Liver (tissue), 9 donors: Measurements from ENCODE around the gene PHKG2. TPM values are rescaled to one million over a fixed set of nuclear protein-coding genes. Genes with fewer than 3 reads are reported as not detected.

Source experiments
- DNase-seq: peaks from one replicate; pipeline ENCODE4 v3.0.0-alpha.2; 2017; ENCODE audit warnings: low spot score
- H3K27ac ChIP-seq, 2 donors: one replicate each; pipeline ENCODE4 v1.7.0; 2013; ENCODE audit warnings: inconsistent platforms in 2 of 2, low read length in 2 of 2, control low read depth in 1 of 2, low read depth in 1 of 2, mild to moderate bottlenecking in 1 of 2
- H3K27me3 ChIP-seq, 4 donors: one replicate each; pipeline versions ENCODE4 v1.6.1 to v1.7.0; 2013; ENCODE audit warnings: low read length in 3 of 4, inconsistent platforms in 1 of 4, mild to moderate bottlenecking in 1 of 4, moderate library complexity in 1 of 4; ENCODE audit not compliant: control insufficient read depth in 4 of 4, insufficient read depth in 4 of 4
- H3K36me3 ChIP-seq, 4 donors: one replicate each; pipeline versions ENCODE4 v1.6.1 to v1.7.0; 2013; ENCODE audit warnings: low read length in 3 of 4, mild to moderate bottlenecking in 3 of 4, low read depth in 1 of 4, moderate library complexity in 1 of 4; ENCODE audit not compliant: control insufficient read depth in 4 of 4, insufficient read depth in 3 of 4
- H3K4me1 ChIP-seq, 4 donors: one replicate each; pipeline versions ENCODE4 v1.6.1 to v1.7.0; 2013; ENCODE audit warnings: low read length in 3 of 4, mild to moderate bottlenecking in 3 of 4, moderate library complexity in 1 of 4; ENCODE audit not compliant: control insufficient read depth in 4 of 4, insufficient read depth in 4 of 4
- H3K4me3 ChIP-seq, 3 donors: one replicate each; pipeline versions ENCODE4 v1.6.1 to v1.7.0; 2013; ENCODE audit warnings: low read length in 3 of 3, control low read depth in 1 of 3, low read depth in 1 of 3, mild to moderate bottlenecking in 1 of 3
- H3K9ac ChIP-seq, 2 donors: one replicate each; pipeline ENCODE4 v1.7.0; 2013; ENCODE audit warnings: low read length in 2 of 2, mild to moderate bottlenecking in 2 of 2, moderate library complexity in 2 of 2, control low read depth in 1 of 2, low read depth in 1 of 2
- H3K9me3 ChIP-seq, 4 donors: one replicate each; pipeline versions ENCODE4 v1.6.1 to v1.7.0; 2013; ENCODE audit warnings: low read length in 3 of 4; ENCODE audit not compliant: control insufficient read depth in 4 of 4
- ATF3 ChIP-seq: IDR thresholded peaks from 2 replicates; pipeline ENCODE4 v1.6.1; 2016; ENCODE audit warnings: antibody characterized with exemption
- FOXA1 ChIP-seq: IDR thresholded peaks from 2 replicates; pipeline ENCODE4 v1.6.1; 2016; ENCODE audit warnings: antibody characterized with exemption
- GABPA ChIP-seq, 2 donors: IDR thresholded peaks in 1 of 2; conservative IDR thresholded peaks in 1 of 2; 2 replicates each; pipeline ENCODE4 v1.6.1; 2016; ENCODE audit warnings: antibody characterized with exemption in 2 of 2, mild to moderate bottlenecking in 1 of 2, moderate library complexity in 1 of 2
- NR2F2 ChIP-seq: IDR thresholded peaks from 2 replicates; pipeline ENCODE4 v1.6.1; 2016; ENCODE audit warnings: antibody characterized with exemption
- RAD21 ChIP-seq, 2 donors: IDR thresholded peaks; 2 replicates each; pipeline ENCODE4 v1.6.1; 2016; ENCODE audit warnings: antibody characterized with exemption in 2 of 2, mild to moderate bottlenecking in 2 of 2
- REST ChIP-seq: IDR thresholded peaks from 2 replicates; pipeline ENCODE4 v1.6.1; 2016; ENCODE audit warnings: antibody characterized with exemption, mild to moderate bottlenecking
- RXRA ChIP-seq, 2 donors: IDR thresholded peaks; 2 replicates each; pipeline ENCODE4 v1.6.1; 2017 to 2018; ENCODE audit warnings: antibody characterized with exemption in 2 of 2, mild to moderate bottlenecking in 1 of 2
- SP1 ChIP-seq: IDR thresholded peaks from 2 replicates; pipeline ENCODE4 v1.6.1; 2018; ENCODE audit warnings: antibody characterized with exemption, mild to moderate bottlenecking
- TAF1 ChIP-seq: conservative IDR thresholded peaks from 2 replicates; pipeline ENCODE4 v1.6.1; 2016; ENCODE audit warnings: antibody characterized with exemption, mild to moderate bottlenecking
- YY1 ChIP-seq: IDR thresholded peaks from 2 replicates; pipeline ENCODE4 v1.6.1; 2016; ENCODE audit warnings: antibody characterized with exemption, mild to moderate bottlenecking
- WGBS: extraction: QIAGEN DNeasy Blood & Tissue Kit; methylation state at CpG from one replicate; pipeline ENCODE4 v1.1.7; 2013; 5-methylcytosine and 5-hydroxymethylcytosine counted together
- polyA plus RNA-seq, 2 donors: library from polyadenylated mRNA; stranded (reverse) in 1 of 2; unstranded in 1 of 2; fragments of 200-250 nt in 1 of 2; fragments of >200 nt in 1 of 2; fragmentation: Nextera tagmentation in 1 of 2; extraction: Ambion mirVana in 1 of 2; gene quantifications; one replicate each; pipeline versions ENCODE4 v1.2.1 to v1.2.3, GENCODE V29; 2013 to 2015
- total RNA-seq, 2 donors: library from RNA; depleted of rRNA; stranded (reverse); fragments of >200 nt; gene quantifications; one replicate each; pipeline ENCODE4 v1.2.3, GENCODE V29; 2014
- donor health status: healthy.
- donor health status: healthy.
- donor health status: healthy.
- donor health status: healthy.
- donor health status: healthy.

PHKG2 gene
- total and polyA plus RNA-seq, 4 donors = 9.2 to 21.2 (median 17.9) TPM

- Histone ChIP-seq H3K4me1 (no peaks in the 10 kb centered on the region), H3K9ac (no peak overlapping the region), H3K27ac (no peak overlapping the region), H3K36me3 (peaks cover 31 to 88% (median 77%) of the 10 kb centered on the region in 4 donors), H3K27me3 (no peaks in the 10 kb centered on the region), H3K9me3 (no peaks in the 10 kb centered on the region), H3K4me3 (no peak overlapping the region)
- TF ChIP-seq ATF3 = no peak
- no peak for TF ChIP-seq SP1
- no peak for TF ChIP-seq NR2F2
- TF ChIP-seq GABPA (IDR thresholded peaks at IDR 0.05 in 1 of 2, conservative IDR thresholded peaks at IDR 0.05 in 1 of 2) = no peak
- TF ChIP-seq FOXA1 = no peak
- TF ChIP-seq REST = no peak
- no peak for TF ChIP-seq RAD21 (IDR thresholded peaks at IDR 0.05)
- no peak for TF ChIP-seq YY1
- DNase-seq = no peak
- WGBS = 97% methylated on average over 4 of the region's 4 CpGs
These were observed 37.3 kb upstream of the PHKG2 start for GRCh38 chr16:30710971-30711370.

- DNase-seq = no peak
- Histone ChIP-seq H3K9ac (no peak overlapping the region), H3K27ac (no peak overlapping the region), H3K4me1 (no peaks in the 10 kb centered on the region), H3K27me3 (no peaks in the 10 kb centered on the region), H3K4me3 (no peak overlapping the region), H3K9me3 (no peaks in the 10 kb centered on the region), H3K36me3 (peaks cover 32 to 88% (median 77%) of the 10 kb centered on the region in 4 donors)
- WGBS = 97% methylated on average over 1 of the region's 1 CpG
- no peak for TF ChIP-seq SP1
- TF ChIP-seq RAD21 (IDR thresholded peaks at IDR 0.05) = no peak
- no peak for TF ChIP-seq TAF1
These were observed 36.5 kb upstream of the PHKG2 start for GRCh38 chr16:30711712-30712111.

GRCh38 chr16:30715750-30716445, 32.3 kb upstream of the PHKG2 start:
- TF ChIP-seq RXRA (IDR thresholded peaks at IDR 0.05) (no peak), SP1 (no peak)
- Histone ChIP-seq H3K27me3 (no peaks in the 10 kb centered on the region), H3K27ac (peak overlapping the region in 1 of 2 donors; percentile 2), H3K9ac (no peak overlapping the region), H3K4me1 (no peaks in the 10 kb centered on the region), H3K9me3 (no peaks in the 10 kb centered on the region), H3K4me3 (no peak overlapping the region), H3K36me3 (peaks cover 40 to 77% (median 64%) of the 10 kb centered on the region in 4 donors)
- DNase-seq = no peak
- WGBS = 90% methylated on average over 17 of the region's 17 CpGs
